ENCODE results near the gene TMEM218.

TMEM218 gene

DNA sequence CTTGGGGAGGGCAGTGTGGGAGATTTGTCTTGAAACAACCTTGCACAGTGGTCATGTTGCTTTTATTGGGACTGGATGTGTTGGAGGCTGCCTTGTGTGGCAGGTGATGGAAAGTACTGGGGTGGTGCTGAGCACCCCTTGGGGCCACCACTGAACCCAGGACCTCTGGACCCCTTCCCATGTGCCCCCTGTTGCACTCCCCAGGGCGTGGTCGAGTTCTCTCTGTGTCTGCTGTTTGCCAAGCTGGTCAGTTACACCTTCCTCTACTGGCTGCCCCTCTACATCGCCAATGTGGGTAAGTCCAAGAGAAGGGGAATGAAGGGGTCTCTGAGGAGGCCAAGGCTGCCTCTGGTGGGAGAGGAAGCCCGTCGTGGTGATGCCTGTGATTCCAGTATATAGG is 29.4 kb downstream of the TMEM218 start:
- TF ChIP-seq, protein P1, sequence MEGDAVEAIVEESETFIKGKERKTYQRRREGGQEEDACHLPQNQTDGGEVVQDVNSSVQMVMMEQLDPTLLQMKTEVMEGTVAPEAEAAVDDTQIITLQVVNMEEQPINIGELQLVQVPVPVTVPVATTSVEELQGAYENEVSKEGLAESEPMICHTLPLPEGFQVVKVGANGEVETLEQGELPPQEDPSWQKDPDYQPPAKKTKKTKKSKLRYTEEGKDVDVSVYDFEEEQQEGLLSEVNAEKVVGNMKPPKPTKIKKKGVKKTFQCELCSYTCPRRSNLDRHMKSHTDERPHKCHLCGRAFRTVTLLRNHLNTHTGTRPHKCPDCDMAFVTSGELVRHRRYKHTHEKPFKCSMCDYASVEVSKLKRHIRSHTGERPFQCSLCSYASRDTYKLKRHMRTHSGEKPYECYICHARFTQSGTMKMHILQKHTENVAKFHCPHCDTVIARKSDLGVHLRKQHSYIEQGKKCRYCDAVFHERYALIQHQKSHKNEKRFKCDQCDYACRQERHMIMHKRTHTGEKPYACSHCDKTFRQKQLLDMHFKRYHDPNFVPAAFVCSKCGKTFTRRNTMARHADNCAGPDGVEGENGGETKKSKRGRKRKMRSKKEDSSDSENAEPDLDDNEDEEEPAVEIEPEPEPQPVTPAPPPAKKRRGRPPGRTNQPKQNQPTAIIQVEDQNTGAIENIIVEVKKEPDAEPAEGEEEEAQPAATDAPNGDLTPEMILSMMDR (conservative IDR thresholded peaks at IDR 0.05; ENCODE audit: low read depth, low read length): no peak
- no peak overlapping the region for H3K4me3 ChIP-seq (ENCODE audit: low read length)
- no peak for DNase-seq (ENCODE audit: low read depth)

DNA sequence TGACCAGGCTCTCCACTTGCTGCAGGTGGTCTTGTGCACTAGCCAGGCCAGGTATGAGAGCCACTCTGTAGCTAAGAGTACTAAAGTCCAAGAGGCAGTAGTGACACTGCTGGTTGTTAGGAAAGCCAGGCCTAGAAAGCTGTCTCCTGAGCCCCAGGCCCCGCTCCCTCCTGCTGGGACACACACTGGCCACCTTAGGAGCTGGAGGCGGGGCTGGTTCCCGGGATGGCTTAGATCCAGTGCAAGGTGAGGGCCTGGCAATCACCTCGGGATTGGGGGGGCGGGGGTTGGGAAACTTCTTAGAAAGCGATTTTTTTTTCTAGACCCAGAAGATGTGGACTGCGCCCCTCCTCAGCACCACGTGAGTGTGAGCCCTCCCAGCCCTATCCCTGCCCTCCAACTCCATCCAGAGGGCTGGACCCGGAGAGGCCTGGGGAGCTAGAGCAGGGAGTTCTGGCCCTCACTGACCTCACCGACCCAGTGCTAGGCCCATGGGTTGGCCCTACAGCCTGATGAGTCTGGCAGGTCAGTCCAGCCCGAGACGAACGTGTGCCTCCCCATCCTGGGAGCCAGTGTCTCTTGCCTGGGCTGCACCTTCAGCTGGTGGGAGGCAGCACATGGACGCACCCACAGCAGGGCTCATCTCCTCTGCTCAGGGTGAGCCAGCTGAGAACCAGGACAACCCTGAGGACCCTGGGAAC is 30.2 kb downstream of the TMEM218 start:
- H3K4me3 ChIP-seq (ENCODE audit: low read length): no peak overlapping the region
- DNase-seq (ENCODE audit: low read depth): no peak
- TF ChIP-seq, protein P1 (conservative IDR thresholded peaks at IDR 0.05; ENCODE audit: low read depth, low read length): no peak

DNA sequence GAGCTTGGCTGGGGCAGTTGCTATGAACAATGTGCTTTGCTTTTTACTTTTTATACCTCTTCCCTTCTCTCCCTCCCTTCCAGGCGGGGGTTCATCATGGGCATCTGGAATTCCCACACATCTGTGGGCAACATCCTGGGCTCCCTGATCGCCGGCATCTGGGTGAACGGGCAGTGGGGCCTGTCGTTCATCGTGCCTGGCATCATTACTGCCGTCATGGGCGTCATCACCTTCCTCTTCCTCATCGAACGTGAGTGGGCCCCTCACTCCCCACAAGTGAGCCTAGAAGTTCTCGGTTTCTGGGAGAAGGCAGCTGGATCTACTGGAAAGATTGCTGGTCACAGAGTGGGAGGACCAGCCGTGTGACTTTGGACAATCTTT is 30.9 kb downstream of the TMEM218 start:
- no peak for DNase-seq (ENCODE audit: low read depth)
- no peak overlapping the region for H3K4me3 ChIP-seq (ENCODE audit: low read length)
- TF ChIP-seq, protein P1 (conservative IDR thresholded peaks at IDR 0.05; ENCODE audit: low read depth, low read length): no peak

- no peak overlapping the region for H3K4me3 ChIP-seq (ENCODE audit: low read length)
- TF ChIP-seq, protein P1 (conservative IDR thresholded peaks at IDR 0.05; ENCODE audit: low read depth, low read length): no peak
- DNase-seq (ENCODE audit: low read depth): no peak
Measured at GRCh38 chr11:125079878-125080530, 31.4 kb downstream of the TMEM218 start.

DNA sequence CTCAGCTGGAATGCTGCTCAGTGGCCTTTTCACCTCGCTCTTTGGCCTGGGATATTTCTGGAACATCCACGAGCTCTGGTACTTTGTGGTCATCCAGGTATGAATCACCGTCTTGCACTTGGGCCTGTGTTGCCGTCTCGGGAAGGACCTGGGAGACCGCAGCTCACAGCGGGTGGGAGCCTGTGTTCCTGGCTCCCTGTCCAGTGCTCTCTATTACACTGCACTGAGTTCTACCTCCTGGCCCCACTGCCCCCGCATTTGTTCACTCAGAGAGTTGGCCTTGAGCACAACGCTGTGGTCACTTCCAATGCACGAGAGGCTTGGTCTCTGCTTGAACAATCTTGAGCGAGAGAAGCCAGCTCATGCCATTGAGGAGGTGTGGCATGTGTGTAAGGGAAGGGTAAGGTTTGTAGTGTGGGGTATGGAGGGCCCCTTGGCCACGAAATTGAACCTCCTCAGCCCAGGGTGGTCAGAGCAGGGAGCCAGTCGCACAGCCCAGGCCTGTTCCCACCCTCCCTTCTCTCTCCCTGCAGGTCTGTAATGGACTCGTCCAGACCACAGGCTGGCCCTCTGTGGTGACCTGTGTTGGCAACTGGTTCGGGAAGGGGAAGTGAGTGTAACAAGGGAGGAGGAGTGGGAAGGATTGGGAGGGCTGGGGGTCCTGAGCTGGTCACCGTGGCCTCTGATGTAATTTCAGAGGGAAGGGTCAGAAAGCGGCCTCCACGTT is 32.1 kb downstream of the TMEM218 start:
- TF ChIP-seq, protein P1 (conservative IDR thresholded peaks at IDR 0.05; ENCODE audit: low read depth, low read length): no peak
- H3K4me3 ChIP-seq (ENCODE audit: low read length): no peak overlapping the region
- DNase-seq (ENCODE audit: low read depth): no peak

DNA sequence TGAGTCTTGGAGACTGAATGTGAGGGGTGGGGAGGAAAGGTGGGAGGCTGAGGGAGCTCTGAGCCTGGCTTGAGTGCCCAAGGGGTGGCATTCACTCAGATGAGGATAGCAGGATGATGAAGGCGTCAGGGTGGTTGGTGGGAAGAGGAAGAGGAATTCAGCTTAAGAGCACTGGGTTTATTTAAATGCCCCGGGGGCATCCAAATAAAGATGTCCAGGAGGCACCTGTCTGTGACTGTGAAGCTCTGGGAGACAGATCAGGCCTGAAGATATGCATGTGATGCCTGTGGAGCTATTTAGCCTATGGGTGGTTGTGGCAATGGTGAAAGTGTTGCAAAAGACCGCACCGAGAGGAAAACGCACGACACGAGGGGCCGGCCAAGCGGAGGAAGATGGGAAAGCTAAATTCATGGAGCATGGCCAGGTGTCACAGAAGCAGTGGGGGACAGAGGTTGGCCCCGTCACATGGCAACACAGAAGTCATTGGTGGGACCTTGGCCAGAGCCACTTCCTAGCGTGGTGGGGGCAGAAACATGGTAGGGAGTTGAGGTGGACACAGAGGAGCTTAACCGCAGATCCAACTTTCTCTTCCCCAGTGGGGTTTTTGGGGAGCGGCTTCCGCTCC is 32.8 kb downstream of the TMEM218 start:
- TF ChIP-seq, protein P1 (conservative IDR thresholded peaks at IDR 0.05; ENCODE audit: low read depth, low read length): no peak
- no peak for DNase-seq (ENCODE audit: low read depth)
- H3K4me3 ChIP-seq (ENCODE audit: low read length): no peak overlapping the region
